Activated CD4-positive, CD25-positive, alpha-beta regulatory T cell (primary cell): ENCODE results near the gene SMYD2.

ENCODE experiments used
- DNase-seq, 4 experiments: peaks; one replicate each; lab custom pipeline; 2025; lab: John Stamatoyannopoulos, UW

The SMYD2 gene, protein sequence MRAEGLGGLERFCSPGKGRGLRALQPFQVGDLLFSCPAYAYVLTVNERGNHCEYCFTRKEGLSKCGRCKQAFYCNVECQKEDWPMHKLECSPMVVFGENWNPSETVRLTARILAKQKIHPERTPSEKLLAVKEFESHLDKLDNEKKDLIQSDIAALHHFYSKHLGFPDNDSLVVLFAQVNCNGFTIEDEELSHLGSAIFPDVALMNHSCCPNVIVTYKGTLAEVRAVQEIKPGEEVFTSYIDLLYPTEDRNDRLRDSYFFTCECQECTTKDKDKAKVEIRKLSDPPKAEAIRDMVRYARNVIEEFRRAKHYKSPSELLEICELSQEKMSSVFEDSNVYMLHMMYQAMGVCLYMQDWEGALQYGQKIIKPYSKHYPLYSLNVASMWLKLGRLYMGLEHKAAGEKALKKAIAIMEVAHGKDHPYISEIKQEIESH

DNA sequence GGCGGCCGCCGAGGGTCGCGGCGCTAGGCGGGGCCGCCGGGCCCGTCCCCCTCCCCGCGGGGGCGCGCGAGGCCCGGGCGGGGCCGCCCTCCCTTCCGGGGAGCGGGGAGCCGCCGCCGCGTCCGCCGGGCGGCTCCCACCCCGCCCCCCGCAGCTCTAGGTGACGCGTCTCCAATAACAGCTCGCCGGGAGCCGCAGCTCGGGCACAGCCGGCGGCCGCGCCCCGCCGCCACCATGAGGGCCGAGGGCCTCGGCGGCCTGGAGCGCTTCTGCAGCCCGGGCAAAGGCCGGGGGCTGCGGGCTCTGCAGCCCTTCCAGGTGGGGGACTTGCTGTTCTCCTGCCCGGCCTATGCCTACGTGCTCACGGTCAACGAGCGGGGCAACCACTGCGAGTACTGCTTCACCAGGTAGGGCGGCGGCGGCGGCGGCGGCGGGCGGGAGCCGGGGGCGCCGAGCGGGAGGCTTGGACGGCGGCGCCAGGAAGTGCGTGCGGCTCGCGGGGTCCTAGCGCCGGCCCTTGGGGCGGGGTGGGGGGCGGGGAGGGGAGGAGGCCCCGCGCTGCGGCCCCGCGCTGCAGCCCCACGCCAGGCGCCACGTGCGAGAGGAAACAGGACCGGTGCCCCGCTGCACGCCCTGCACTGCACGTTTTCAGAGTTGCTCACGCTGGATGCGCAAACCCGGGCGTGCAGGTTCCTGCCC, at the start of gene SMYD2:
Gene SMYD2 (plus strand): TSS at position 139 of the 699 bp plus-strand sequence. CDS start 96 bp downstream, at position 235.
- DNase-seq: peak; percentile 32 to 55 (median 42)

DNA sequence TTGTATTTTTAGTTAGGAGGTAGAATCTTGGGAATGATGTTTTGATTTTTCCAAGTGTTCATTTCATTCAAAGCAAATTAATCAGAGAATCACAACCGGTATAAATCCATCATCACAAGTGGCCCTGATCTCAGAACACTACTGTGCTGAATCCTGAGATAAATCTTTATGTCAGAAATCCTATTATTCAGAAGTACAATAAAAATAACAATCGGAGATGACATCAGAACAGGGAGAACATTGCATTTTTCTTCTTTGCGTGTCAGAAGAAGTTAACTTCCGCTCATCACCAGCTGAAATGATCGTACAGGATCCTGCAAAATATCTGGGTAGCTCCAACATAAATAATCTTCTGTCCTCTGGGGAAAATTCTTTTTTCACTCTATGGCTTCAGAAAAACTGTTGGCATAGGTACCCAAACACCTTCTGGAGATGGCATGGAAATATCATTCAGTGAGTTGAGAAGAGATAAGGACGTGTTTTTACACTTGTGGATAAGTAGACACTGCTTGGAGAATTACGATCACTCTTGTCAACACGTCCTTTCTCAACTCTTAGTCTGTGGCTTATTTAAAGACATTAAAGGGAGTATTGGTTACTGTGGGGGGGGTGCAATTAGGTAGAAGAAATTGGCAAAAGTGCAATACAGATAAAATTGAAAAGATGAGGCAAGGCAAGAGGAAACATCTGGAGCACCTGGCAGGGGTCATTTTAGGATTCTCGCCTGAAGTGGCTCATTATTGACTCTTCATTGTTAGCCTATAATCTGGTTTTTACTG, 46.9 kb upstream of the SMYD2 start:
- no peak for DNase-seq

DNA sequence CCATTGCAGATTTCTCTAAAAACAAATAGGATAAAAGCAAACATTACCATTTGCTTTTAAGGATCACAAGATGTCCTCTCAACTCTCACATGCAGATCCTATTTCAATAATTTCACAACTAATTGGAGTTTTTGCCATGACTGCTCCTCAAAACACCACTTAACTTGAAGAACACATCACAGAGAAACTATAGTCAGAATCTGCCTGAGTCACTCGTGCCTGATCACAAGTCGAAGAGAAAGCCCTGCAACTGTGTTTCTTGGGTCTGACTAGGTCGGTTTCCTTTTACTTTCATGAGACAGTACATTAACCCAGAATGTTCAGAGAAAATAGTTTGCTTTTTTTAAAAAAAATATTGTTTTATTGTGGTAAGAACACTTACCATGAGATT, 46.3 kb upstream of the SMYD2 start:
- DNase-seq: no peak

DNA sequence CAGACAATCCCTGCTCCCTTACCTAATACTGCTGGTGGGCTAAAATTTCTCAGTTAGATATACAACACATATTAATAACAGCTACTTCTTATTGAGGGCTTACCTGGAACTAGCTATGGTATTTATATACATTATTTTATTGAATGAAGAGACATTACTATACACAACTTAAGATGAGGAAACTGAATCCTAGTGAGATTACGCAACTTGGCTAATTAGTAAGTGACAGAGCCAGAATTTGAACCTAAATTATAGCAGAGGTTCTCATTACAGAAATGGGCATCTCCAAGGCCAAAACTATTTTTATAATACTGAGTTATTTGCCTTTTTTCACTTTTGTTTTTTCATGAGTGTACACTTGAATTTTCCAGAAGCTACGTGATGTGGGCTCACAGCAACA, 44.5 kb upstream of the SMYD2 start:
- no peak for DNase-seq

DNA sequence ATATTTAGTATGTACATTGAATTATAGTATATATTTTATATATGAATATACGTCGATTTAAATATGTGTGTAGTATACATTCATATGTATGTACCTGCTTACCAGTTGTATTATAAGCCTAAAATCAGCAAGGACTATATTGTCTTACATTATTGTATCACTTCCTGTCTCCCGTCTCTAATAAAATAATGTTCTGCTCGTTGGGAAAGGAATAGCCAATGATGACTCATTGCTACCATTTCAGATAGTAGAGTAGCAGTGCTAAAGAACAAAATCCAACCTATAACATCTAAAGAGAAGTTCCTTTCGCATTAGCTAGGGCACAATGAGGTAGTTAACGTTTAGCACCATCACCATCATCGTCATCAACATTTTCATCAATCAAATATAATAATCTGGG, 39.9 kb upstream of the SMYD2 start:
- DNase-seq: no peak

DNA sequence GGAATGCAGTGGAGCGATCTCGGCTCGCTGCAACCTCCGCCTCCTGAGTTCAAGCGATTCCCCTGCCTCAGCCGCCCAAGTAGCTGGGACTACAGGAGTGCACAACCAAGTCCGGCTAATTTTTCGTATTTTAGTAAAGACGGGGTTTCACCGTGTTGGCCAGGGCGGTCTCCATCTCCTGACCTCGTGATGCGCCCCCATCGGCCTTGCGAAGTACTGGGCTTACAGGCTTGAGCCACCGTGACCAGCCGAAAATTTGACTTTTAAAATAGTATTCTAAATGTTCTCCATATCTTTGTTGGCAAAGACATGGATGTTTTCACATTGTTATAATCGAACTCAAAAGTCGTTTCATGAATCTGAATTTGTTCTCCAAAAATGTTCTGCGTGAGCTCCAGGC, 36.7 kb upstream of the SMYD2 start:
- DNase-seq: no peak

DNA sequence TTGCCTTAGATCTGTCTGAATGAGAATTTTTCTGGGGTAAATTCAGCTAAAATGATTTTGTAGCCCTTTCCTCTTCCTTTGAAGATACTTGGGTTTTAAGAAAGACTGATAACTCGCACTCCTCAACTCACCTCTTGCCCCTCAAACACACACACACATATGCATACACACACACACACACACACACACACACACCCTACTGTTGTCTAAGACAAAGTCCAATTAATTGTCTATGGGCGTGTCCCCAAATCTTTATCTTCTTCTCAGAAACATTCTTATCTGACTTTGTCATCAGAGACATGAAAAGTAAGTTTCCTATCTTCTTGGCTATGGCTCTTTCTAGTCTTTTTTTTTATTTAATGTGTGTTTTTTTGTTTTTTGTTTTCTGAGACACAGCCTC, 36.1 kb upstream of the SMYD2 start:
- DNase-seq: no peak

DNA sequence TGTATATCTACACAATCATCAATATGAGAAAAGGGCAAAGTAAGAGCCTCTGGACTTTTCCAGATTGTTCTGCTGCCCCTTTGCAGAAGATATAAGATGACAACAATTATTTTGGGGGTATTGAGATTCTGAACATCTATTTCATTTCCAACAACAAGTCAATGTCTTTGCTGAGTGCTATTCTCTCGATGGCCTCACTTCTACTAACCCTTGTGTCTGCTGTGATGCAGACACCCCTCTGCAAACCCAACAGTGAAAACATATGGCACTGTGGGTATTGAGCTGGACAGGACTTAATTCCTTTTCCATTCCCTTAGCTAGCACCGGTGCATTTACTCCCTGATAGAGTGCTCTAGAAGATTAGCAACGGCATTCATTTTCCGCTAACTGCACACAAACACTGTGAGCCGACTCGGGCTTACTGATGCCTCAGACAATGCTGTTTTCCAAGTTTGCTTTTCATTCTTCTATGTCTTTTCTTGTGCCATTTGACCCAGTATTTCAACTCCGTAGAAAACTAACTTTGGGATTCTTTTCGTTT, 33.4 kb upstream of the SMYD2 start:
- DNase-seq: no peak

DNA sequence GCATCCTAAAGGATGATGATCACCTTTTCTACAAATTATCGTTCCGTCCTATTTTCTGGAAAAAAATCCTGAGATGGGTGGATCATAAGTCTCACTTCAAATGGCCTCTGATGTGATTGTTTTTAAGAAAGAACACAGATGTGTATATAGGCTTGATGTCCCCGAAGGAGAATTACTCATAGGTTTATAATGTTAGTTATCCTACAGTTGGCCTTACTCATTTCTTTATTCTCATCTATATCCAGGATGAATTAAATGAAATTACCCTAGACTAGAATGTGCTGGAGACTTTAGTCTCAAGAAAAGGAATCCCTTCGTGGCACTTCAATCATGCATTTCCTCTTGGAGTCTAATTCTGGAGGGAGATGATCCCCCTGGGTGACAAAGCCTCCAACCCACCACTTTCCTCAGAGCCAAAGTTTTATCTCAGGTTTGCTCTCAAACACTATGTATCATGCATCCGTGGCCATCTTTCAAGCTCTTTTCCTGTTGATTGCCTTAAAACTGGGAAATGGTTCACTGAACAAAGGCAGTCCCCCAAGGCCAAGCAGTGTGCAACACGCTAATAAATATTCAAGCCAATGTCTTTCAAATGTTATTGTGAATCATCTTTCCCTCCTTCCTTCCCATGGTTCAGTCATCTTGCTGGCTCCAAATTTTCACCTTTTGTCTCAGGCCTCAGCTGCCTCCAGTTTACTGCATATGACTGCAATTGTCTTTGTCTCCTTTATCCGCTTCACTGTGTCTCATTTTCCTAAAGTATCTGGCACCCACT, 32.5 kb upstream of the SMYD2 start:
- DNase-seq: no peak

DNA sequence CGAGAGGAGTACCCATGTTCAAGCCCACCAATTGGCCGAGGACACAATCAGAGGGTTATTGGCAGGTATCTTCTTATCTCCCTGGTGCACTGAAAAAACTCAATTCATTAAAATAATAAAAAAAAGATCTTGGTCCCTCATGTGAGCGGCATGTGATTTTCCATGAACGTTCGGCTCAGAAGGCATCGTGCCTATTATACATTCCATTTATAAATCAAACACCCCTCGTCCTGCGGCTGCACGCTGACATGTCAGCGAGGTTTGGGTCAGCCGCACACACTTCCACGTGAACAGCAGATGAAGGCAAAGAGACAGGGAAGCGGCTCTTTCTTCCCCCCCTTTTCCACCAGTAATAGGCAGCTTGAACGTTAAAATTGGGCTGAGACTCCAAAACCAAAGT, 31.3 kb upstream of the SMYD2 start:
- DNase-seq: no peak

DNA sequence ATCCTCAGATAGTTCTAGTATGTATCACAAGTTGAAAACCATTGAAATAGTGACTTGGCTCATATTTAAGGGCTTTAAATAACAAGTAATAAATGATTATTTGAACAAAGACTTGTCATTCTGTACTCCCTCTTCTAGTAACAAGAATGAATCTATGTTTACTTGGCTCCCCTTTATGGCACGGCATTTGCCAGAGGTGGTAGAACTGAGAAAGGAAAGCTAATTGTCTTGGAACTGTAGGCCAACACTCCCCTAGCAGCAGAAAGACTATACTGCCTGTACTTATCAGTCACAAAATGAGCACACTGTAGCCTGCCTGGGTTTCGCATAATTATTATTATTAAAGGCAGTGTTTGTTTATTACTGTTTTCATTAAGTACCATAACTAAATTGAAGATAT, 29.6 kb upstream of the SMYD2 start:
- DNase-seq: no peak

DNA sequence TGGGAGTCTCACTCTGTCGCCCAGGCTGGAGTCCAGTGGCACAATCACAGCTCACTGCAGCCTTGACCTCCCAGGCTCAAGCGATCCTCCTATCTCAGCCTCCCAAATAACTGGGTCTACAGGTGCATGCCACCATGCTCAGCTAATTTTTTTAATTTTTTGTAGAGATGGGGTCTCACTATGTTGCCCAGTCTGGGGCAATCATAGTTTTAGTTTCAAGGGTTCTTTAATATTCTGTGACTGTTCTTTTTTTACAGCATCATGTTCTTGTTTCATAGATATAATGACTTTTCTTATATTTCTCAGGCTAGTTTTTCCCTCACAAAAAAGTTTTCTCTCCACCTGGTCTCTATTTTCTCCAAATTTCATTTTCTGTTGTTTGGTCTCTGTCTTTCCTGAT, 25.4 kb upstream of the SMYD2 start:
- DNase-seq: no peak

DNA sequence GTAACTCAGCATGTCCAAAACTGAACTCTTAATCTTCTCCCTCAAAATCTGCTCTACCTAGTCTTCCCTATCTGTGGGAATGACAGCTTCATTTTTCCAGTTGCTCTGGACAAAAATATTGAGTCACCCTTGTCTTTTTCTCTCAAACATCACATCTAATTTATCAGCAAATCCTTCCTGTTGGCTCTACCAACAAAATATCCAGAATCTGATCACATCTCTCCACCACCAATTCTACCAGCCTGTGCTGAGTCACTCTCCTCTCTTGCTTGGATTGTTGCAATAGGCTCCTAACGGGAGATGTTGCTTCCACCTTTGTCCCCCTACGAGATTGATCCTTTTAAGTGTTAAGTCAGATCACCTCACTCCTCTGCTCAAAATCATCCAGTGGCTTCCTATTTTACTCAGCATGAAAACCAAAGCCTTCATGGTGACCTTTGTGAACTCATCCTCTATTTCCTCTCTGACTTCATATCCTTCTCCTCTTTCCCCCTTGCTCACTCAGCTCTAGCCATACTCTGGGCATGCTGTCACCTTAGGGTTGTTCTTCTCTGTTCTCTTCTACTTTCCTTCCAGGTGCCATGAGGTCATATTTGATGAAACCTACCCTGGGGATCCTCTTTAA, 21.5 kb upstream of the SMYD2 start:
- DNase-seq: no peak

DNA sequence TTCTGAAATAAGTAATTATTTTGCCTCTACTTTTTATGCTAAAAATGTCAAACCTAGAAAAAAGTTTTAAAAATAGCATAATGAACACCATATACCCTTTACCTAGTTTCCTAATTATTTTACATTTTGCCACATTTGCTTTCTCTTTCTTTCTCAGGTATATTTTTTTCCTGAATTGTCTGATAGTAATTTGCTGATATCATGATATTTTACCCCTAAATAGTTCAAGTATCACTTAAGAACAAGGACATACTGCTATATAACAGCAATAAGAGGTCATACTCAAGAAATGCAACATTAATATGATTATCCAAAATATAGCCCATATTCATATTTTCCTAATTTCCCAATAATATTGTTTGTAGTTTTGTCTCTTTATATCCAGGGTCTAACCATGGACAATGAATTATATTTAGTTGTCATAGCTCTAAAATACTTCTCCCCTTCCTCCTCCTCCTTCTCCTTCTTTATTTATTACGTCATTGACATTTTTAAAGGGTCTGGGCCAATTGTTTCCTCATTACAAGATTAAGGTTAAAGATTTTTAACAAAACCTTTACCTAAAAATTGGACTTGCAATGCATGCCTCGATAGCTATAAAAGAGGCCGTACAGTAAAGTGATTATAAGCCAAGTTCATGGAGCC, 20.3 kb upstream of the SMYD2 start:
- no peak for DNase-seq

DNA sequence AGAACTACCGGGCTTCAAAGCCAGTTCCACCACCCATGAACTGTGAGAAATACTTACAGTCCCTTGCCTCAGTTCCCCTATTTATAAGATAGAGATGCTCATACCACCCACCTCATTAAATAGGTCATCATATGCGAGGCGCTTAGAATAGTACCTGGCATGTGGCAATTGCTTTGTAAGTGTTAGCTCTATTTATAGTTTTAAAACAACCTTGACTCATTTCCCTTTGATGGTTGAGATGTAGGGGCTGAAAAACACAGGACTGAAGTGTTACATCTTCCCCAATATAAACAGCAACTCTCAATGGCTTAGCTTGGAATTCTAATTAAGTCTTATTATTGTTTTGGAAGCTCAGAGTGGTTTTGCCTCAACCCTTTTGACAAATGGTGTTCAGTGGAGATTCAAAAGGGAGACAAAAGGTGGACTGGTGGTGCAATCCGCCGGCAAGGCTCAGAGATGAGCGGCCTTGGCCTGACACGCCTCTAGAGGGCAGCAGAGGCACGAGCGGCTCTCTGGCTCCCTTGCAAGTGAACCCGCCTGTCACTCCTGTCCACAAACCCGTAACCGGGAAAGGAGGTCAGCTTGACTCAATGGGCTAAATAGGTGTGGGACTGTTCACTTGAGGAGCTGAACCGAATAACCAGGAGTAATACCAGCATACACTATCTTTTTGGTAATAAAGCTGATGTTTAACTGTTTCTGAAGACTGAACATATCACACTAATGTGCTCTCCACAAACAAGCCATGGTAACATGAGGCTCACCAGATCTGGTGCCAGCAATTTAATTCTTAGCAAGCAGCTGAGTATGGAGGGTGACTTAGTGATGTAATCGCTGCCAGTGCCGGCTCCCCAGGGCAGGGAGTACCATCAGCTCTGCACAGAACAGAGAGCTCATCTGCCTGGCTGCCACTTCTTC, 19.5 kb upstream of the SMYD2 start:
- peak; percentile 58 to 73 (median 66) for DNase-seq

DNA sequence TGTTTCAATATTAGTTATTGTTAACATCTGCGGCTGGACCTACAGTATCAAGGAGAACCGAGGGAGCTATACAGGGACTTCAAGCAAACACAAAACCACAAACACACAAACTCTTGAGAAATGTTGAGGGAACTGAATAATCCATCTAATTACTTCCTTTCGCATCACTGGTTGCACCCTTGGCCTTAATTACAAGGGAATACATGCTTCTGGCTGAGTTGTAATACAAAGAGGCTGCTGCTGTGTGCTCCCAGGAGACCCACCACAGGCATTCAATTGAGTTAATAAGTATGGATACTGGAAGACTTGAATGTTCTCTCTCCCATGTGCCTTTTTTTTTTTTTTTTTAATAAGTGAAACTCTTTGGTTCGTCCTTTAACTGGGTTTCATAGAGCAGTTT, 16.8 kb upstream of the SMYD2 start:
- no peak for DNase-seq

DNA sequence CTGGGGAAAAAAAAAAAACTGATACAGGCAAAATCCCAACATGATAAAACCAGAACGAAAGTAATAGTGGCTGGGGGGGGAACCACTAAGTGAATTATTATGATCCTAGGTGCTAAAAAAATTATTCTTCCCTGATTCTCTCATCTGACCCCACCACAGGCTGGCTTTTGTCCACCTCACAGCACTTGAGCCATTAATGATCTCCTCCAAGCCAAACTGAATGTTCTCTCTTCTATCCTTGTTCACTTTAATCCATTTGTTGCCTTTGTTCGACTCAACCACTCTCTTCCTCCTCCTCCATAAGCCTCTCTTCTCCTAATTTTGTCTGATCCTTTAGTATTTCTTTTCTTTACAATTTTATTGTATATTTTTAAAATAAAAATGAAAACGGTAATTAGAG, 16.0 kb upstream of the SMYD2 start:
- no peak for DNase-seq

DNA sequence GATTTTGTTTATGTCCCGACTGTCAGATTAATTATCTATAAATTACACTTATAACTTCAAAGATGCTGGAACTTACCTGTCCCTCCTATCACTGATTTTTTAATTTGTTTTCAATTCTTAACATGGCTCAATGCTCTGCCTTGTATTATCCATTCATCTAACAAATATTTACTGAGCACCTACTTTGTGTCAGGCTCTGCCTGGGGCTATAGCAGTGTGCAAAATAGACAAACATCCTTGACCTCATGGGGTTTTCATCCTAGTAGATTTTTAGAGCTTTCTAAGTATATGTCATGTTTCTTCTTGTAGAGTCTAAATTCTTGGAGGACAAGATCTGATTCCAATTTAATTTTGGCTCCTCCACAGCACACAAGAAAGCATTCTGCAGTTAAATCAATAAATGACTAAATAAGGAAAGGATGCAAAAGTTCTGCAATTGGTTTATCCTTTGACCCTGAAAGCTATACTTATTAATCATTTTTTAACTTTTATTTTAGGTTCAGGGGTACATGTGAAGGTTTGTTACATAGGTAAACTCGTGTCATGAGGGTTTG, 10.8 kb upstream of the SMYD2 start:
- DNase-seq: no peak

DNA sequence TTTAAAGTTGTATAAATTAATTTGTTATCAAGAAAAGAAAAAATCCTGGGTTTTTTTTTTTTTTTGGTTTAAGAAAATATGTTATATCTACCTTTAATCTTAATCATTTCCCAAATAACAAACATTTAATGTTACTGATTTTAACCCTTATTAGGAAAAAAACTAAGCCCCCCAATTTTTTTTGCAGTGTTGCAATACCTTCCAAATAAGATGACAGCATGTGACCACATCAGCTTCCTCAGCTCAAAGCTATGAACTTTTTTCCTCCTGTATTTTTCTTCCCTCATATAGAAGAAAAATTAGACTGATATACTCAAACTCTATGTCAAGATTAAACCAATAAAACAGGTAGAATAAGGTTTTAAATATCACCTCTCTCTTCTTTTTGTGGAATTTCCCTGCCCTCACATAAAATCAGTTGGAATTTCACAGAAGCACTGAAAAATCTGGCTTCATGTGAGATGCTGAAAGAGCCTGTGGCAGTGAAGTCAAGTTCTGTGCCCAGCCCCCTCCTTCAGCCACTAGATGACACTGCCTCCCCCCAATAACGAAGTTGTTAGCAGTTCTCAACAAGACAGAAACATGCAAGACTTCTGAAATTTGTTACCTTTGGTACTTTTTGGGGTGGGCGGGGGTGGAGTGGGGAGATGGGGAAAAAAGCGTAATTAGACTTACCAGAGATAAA, 9.6 kb upstream of the SMYD2 start:
- DNase-seq: no peak
